ENCODE results near the gene ADRA2A.

GRCh38 chr10:111093741-111094380 is 17.0 kb downstream of the ADRA2A start:
- TF ChIP-seq EZH2phosphoT487 (IDR thresholded peaks at IDR 0.05; ENCODE audit: insufficient read depth, low read depth) (no peak), EZH2 (IDR thresholded peaks at IDR 0.05; ENCODE audit: insufficient read depth, poor library complexity, severe bottlenecking) (no peak)
